Adrenal gland (tissue), 12 donors: ENCODE data around the gene RAMP1. TPM values are rescaled to one million over a fixed set of nuclear protein-coding genes. Genes with fewer than 3 reads are reported as not detected.
A peak's percentile ranks its signal among the peaks of the same experiment; 100 is the strongest.

Experiments used
- DNase-seq, 7 donors: peaks; one replicate each; pipeline ENCODE4 v3.0.0-alpha.2; 2019 to 2020
- H3K27ac ChIP-seq, 5 donors: fragments of 200-600 bp; sonication (generic) in 4 of 5; 1 replicate in 3 of 5; 2 replicates in 2 of 5; pipeline versions ENCODE4 v1.5.1 to v1.8.0; 2016 to 2020; ENCODE audit warnings: mild to moderate bottlenecking in 1 of 5
- H3K27me3 ChIP-seq: fragments of 200-600 bp; 2 replicates; pipeline ENCODE4 v1.8.0; 2021
- H3K36me3 ChIP-seq, 2 donors: fragments of 200-600 bp; replicated peaks in 1 of 2; 1 replicate in 1 of 2; 2 replicates in 1 of 2; pipeline versions ENCODE4 v1.5.1 to v1.8.0; 2018 to 2022
- H3K4me1 ChIP-seq, 2 donors: fragments of 200-600 bp; replicated peaks in 1 of 2; 1 replicate in 1 of 2; 2 replicates in 1 of 2; pipeline versions ENCODE4 v1.5.1 to v1.8.0; 2018 to 2021
- H3K4me3 ChIP-seq, 4 donors: fragments of 200-600 bp; sonication (generic) in 3 of 4; one replicate each; pipeline ENCODE4 v1.5.1; 2016 to 2018
- H3K9me3 ChIP-seq, 3 donors: fragments of 200-600 bp; sonication (generic) in 1 of 3; replicated peaks in 1 of 3; 1 replicate in 2 of 3; 2 replicates in 1 of 3; pipeline versions ENCODE4 v1.5.1 to v1.8.0; 2016 to 2021
- POLR2A ChIP-seq, 2 donors: fragments of 450-650 bp; IDR thresholded peaks; one replicate each; pipeline ENCODE4 v1.6.1; 2017; ENCODE audit warnings: antibody characterized with exemption in 2 of 2, mild to moderate bottlenecking in 2 of 2, moderate library complexity in 1 of 2
- WGBS, 4 donors: extraction: QIAGEN DNeasy Blood & Tissue Kit in 2 of 4; methylation state at CpG; one replicate each; pipeline versions ENCODE4 v1.1.5 to v1.1.7; 2013 to 2017; 5-methylcytosine and 5-hydroxymethylcytosine counted together
- intact Hi-C, 2 donors: fragments of 100-400 bp; cut with DNase I; formaldehyde crosslinking; loops; one replicate each; pipeline versions ENCODE4 v1.14.1 to v1.15.0; 2022 to 2023
- polyA plus RNA-seq, 3 donors: library from polyadenylated mRNA; stranded (reverse); fragments of 200-250 nt in 2 of 3; fragments of 350-450 nt in 1 of 3; fragmentation: Illumina TruSeq in 1 of 3; extraction: RNeasy Lipid Tissue Mini Kit (QIAGEN cat#74804) in 1 of 3; gene quantifications; one replicate each; pipeline ENCODE4 v1.2.3, GENCODE V29; 2013 to 2014
- total RNA-seq, 9 donors: library from RNA; depleted of rRNA in 4 of 9; stranded (reverse); fragments of >200 nt in 4 of 9; fragments of 120-200 nt in 1 of 9; fragmentation: NEBNext Ultra II Directional in 1 of 9; extraction: Animal tissue kit (Norgen Biotek cat#: 25700) in 1 of 9; gene quantifications; one replicate each; pipeline versions ENCODE4 v1.1.0 to v1.2.4, GENCODE V29; 2013 to 2023
- TF ChIP-seq, protein P1 (sequence below), 6 experiments: fragments of 450-650 bp in 4 of 6; fragments of 200-600 bp in 2 of 6; sonication (generic) in 1 of 6; IDR thresholded peaks; 1 replicate in 5 of 6; 2 replicates in 1 of 6; pipeline versions ENCODE4 v1.5.1 to v1.8.0; 2016 to 2021; ENCODE audit warnings: antibody characterized with exemption in 6 of 6, mild to moderate bottlenecking in 2 of 6, moderate library complexity in 1 of 6
- donor health status: healthy with polysubstance abuse.
- donor health status: Bipolar disorder and iron deficiency.
- donor health status: DM: yes; HTN: yes; CAD: no.
- donor health status: DM: no; HTN: no; CAD: no.
- donor health status: DM: no; HTN: no; CAD: no.
- donor health status: DM: yes; HTN: yes; CAD: no.

RAMP1 gene
- total and polyA plus RNA-seq, 12 donors, result 2.4 to 72.6 (median 17.2) TPM

DNA sequence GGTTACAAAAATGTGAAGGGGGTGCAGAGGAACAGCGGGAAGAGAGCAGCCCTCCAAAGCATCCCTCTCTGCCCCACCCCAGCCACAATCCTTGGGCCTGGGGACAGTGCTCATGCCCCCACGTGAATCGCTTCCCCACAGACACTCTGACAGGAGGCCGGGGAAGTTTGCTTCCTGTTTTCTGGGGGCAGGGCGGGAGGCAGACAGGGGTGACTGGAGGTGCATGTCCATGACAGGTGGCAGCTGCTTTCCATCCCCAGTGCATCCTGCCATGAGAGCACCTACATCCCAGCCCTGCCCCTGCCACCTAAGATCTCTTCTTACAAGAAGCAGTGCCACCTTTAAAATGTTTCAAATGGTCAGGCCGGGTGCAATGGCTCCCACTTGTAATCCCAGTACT lies 60.2 kb downstream of the RAMP1 start:
- H3K4me1 ChIP-seq, result peaks cover 0 to 9% of the 10 kb centered on the region in 2 donors
- TF ChIP-seq, protein P1, sequence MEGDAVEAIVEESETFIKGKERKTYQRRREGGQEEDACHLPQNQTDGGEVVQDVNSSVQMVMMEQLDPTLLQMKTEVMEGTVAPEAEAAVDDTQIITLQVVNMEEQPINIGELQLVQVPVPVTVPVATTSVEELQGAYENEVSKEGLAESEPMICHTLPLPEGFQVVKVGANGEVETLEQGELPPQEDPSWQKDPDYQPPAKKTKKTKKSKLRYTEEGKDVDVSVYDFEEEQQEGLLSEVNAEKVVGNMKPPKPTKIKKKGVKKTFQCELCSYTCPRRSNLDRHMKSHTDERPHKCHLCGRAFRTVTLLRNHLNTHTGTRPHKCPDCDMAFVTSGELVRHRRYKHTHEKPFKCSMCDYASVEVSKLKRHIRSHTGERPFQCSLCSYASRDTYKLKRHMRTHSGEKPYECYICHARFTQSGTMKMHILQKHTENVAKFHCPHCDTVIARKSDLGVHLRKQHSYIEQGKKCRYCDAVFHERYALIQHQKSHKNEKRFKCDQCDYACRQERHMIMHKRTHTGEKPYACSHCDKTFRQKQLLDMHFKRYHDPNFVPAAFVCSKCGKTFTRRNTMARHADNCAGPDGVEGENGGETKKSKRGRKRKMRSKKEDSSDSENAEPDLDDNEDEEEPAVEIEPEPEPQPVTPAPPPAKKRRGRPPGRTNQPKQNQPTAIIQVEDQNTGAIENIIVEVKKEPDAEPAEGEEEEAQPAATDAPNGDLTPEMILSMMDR (IDR thresholded peaks at IDR 0.05), result no peak
- TF ChIP-seq POLR2A (IDR thresholded peaks at IDR 0.05), result no peak
- H3K4me3 ChIP-seq, result no peak overlapping the region
- H3K27me3 ChIP-seq, result no peaks in the 10 kb centered on the region
- no peaks in the 10 kb centered on the region for H3K36me3 ChIP-seq
- H3K9me3 ChIP-seq, result no peaks in the 10 kb centered on the region
- intact Hi-C loops, result no loop called here
- 57 to 74% (median 63%) methylated on average over 5 to 6 of the region's 6 CpGs for WGBS, 4 donors
- no peak overlapping the region for H3K27ac ChIP-seq
- DNase-seq, result no peak

DNA sequence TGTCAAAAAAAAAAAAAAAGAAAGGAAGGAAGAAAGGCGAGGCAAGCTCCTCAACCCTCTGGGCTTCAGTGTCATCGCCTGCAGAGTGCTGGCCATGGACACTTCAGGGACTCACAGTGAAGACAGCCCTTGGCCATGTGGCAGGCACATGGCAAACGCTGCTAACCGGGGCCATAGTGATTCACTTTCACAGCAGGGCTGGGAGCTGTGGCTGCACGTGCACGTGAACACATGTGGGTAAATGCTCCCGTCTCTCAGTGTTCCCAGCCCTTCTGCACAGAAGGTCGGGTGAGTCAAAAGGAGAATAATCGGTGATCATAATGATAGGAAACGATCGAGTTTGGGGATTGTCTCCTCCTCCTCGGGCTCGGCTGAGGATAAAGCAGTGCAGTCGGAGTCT lies 61.2 kb downstream of the RAMP1 start:
- Histone ChIP-seq H3K4me1 (peaks cover 0 to 9% of the 10 kb centered on the region in 2 donors), H3K27me3 (no peaks in the 10 kb centered on the region), H3K27ac (no peak overlapping the region), H3K36me3 (no peaks in the 10 kb centered on the region), H3K4me3 (no peak overlapping the region), H3K9me3 (no peaks in the 10 kb centered on the region)
- no peak for DNase-seq
- TF ChIP-seq, protein P1 (IDR thresholded peaks at IDR 0.05), result no peak
- no peak for TF ChIP-seq POLR2A (IDR thresholded peaks at IDR 0.05)
- intact Hi-C loops, result no loop called here
- WGBS, 4 donors, result 79 to 89% (median 83%) methylated on average over 12 to 14 of the region's 14 CpGs

DNA sequence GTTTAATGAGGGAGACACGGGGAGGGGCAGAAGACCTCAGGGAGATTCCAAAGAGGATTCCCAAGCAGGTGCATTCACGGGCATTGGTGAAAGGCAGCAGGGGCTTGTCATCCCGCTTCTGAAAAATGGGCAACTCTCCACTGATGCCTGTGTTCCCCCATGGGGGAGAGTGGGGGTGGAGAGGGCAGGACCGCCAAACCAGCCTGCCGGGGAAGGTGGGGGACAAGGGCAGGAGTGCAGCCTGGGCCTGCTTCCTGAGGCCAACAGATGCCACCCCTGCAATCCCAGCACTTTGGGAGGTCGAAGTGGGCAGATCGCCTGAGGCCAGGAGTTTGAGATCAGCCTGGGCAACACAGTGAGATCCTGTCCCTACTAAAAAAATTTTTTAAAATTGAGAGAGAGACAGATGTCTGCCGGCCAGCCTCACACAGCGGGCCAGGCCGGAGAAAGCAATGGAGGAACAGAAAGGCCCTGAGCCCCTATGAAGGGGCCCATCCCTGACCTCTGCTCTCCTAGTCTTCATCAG lies 62.6 kb downstream of the RAMP1 start:
- H3K27ac ChIP-seq, result no peak overlapping the region
- H3K27me3 ChIP-seq, result no peaks in the 10 kb centered on the region
- no peak for DNase-seq
- TF ChIP-seq, protein P1 (IDR thresholded peaks at IDR 0.05), result no peak
- TF ChIP-seq POLR2A (IDR thresholded peaks at IDR 0.05), result no peak
- no peaks in the 10 kb centered on the region for H3K9me3 ChIP-seq
- no peaks in the 10 kb centered on the region for H3K36me3 ChIP-seq
- intact Hi-C loops, result no loop called here
- no peak overlapping the region for H3K4me3 ChIP-seq
- H3K4me1 ChIP-seq, result peaks cover 0 to 9% of the 10 kb centered on the region in 2 donors
- WGBS, 4 donors, result 92 to 97% (median 94%) methylated on average over 10 of the region's 10 CpGs

DNA sequence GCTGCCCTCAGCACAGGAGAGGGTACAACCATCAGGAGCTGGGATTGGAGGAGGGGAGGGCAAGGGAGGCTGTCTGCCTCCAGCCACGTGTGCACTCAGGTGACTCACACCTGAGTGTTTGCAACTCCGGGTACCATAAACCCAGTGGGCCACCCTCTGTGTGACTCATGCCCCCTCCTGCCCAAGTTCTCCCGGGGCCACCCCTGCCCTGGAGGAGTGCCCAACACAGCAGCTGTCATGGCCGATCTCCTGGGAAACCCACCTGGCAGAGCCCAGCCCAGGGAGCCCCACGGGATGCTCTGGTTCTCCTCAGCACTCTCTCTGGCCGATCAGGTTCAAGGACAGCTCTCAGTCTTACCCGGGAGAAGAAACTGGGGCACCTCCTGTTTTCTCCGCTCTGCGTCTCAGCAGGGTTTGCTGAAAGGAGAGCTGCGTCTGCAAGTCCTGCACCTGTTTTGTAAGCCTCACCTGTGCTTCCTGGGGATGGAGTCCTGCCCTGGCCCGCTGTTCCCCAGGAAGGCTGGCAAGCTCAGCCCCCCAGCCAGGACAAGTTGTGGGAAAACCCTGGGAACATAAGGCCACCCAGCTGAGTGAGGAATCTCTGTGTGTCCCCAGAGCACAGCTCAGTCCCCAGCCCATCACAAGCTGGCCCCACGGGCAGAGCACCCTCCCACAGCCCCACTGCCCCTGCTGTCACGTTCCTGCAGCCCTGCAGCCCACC lies 63.4 kb downstream of the RAMP1 start:
- no peak for TF ChIP-seq POLR2A (IDR thresholded peaks at IDR 0.05)
- TF ChIP-seq, protein P1 (IDR thresholded peaks at IDR 0.05), result no peak
- DNase-seq, result peak in 4 of 7 donors; percentile 6 to 41 (median 31)
- WGBS, 4 donors, result 41 to 57% (median 52%) methylated on average over 3 to 13 of the region's 13 CpGs
- H3K27me3 ChIP-seq, result no peaks in the 10 kb centered on the region
- intact Hi-C loops, result no loop called here
- peaks cover 0 to 9% of the 10 kb centered on the region in 2 donors for H3K4me1 ChIP-seq
- no peaks in the 10 kb centered on the region for H3K9me3 ChIP-seq
- H3K27ac ChIP-seq, result peak overlapping the region in 2 of 5 donors; percentile 50 to 52
- no peaks in the 10 kb centered on the region for H3K36me3 ChIP-seq
- H3K4me3 ChIP-seq, result peak overlapping the region in 1 of 4 donors; percentile 32
